ENCODE results near the gene SYCP2.

The SYCP2 gene

GRCh38 chr20:59933296-59933848 is at the start of gene SYCP2:
TSS of gene SYCP2 (minus strand) at chr20:59933637. CDS start at chr20:59922413, 11,224 bp downstream.
- no peak for DNase-seq (ENCODE audit: low read depth)
- TF ChIP-seq CTCF (IDR thresholded peaks at IDR 0.05; ENCODE audit: control insufficient read depth, insufficient read depth, low read depth, low read length, missing control alignments), result no peak
- H3K4me3 ChIP-seq (ENCODE audit: control insufficient read depth, low read depth, low read length), result peak within 1 kb of the TSS; percentile 72

- H3K4me3 ChIP-seq (ENCODE audit: control insufficient read depth, low read depth, low read length), result no peak overlapping the region
- no peak for TF ChIP-seq CTCF (IDR thresholded peaks at IDR 0.05; ENCODE audit: control insufficient read depth, insufficient read depth, low read depth, low read length, missing control alignments)
- no peak for DNase-seq (ENCODE audit: low read depth)
Observed at GRCh38 chr20:59983076-59983475, 49.6 kb upstream of the SYCP2 start.

GRCh38 chr20:59977086-59977485 is 43.6 kb upstream of the SYCP2 start:
- TF ChIP-seq CTCF (IDR thresholded peaks at IDR 0.05; ENCODE audit: control insufficient read depth, insufficient read depth, low read depth, low read length, missing control alignments), result no peak
- DNase-seq (ENCODE audit: low read depth), result no peak
- H3K4me3 ChIP-seq (ENCODE audit: control insufficient read depth, low read depth, low read length), result no peak overlapping the region

- no peak for DNase-seq (ENCODE audit: low read depth)
- TF ChIP-seq CTCF (IDR thresholded peaks at IDR 0.05; ENCODE audit: control insufficient read depth, insufficient read depth, low read depth, low read length, missing control alignments), result no peak
- no peak overlapping the region for H3K4me3 ChIP-seq (ENCODE audit: control insufficient read depth, low read depth, low read length)
Observed at GRCh38 chr20:59976156-59976782, 42.8 kb upstream of the SYCP2 start.

- no peak overlapping the region for H3K4me3 ChIP-seq (ENCODE audit: control insufficient read depth, low read depth, low read length)
- DNase-seq (ENCODE audit: low read depth), result no peak
- no peak for TF ChIP-seq CTCF (IDR thresholded peaks at IDR 0.05; ENCODE audit: control insufficient read depth, insufficient read depth, low read depth, low read length, missing control alignments)
Observed at GRCh38 chr20:59972037-59972801, 38.8 kb upstream of the SYCP2 start.

- DNase-seq (ENCODE audit: low read depth), result no peak
- TF ChIP-seq CTCF (IDR thresholded peaks at IDR 0.05; ENCODE audit: control insufficient read depth, insufficient read depth, low read depth, low read length, missing control alignments), result no peak
Observed at GRCh38 chr20:59971428-59971827, 38.0 kb upstream of the SYCP2 start.

More at GRCh38 chr20:59971428-59971827, 38.0 kb upstream of the SYCP2 start:
- no peak overlapping the region for H3K4me3 ChIP-seq (ENCODE audit: control insufficient read depth, low read depth, low read length)

All from AG09309 (cell line).